A673 (cell line): ENCODE data around the gene HSPA1A.

Source experiments
- CTCF ChIP-seq: fragments of 300-800, 200-600 bp; sonication (generic); conservative IDR thresholded peaks from 2 replicates; pipeline ENCODE4 v1.5.1; 2017; ENCODE audit warnings: low read depth, mild to moderate bottlenecking, antibody characterized with exemption, low read length, moderate library complexity, mixed read lengths
- EZH2 ChIP-seq: fragments of 200-600 bp; sonication (generic); IDR thresholded peaks from 2 replicates; pipeline ENCODE4 v1.6.1; 2017; ENCODE audit warnings: borderline replicate concordance, low read depth, mild to moderate bottlenecking, mixed read lengths, antibody characterized with exemption, low read length; ENCODE audit not compliant: poor library complexity, severe bottlenecking

GRCh38 chr6:31860349-31860748, 45.0 kb downstream of the HSPA1A start:
- TF ChIP-seq CTCF (no peak), EZH2 (no peak)
